Measurements from ENCODE around the gene ACBD4.

- no peak for TF ChIP-seq CTCF (IDR thresholded peaks at IDR 0.05)
- no peak for TF ChIP-seq POLR2AphosphoS5 (IDR thresholded peaks at IDR 0.05)
- no peak for TF ChIP-seq POLR2A (IDR thresholded peaks at IDR 0.05)
Measured at GRCh38 chr17:45116434-45117016, 19.0 kb upstream of the ACBD4 start.

Data from prostate gland (tissue), 2 donors.